Kasumi-1 (cell line): ENCODE results near the gene PLEKHA4.
A peak's percentile ranks its signal among the peaks of the same experiment; 100 is the strongest.
"Not testable (repeated sequence)": the region's sequence is repeated elsewhere in the genome, so short reads cannot be mapped to it uniquely, and the experiment has no call there.

Experiments used
- DNase-seq, 2 experiments: peaks; one replicate each; lab custom pipeline; 2025; lab: John Stamatoyannopoulos, UW

Gene PLEKHA4

GRCh38 chr19:48868114-48868886, at the start of gene PLEKHA4:
TSS of gene PLEKHA4 (minus strand) at chr19:48868617. CDS start at chr19:48867620, 997 bp downstream.
- DNase-seq: peak; percentile 13 to 15

GRCh38 chr19:48918071-48918470, 49.7 kb upstream of the PLEKHA4 start:
- no peak for DNase-seq

- no peak for DNase-seq
These were observed 47.3 kb upstream of the PLEKHA4 start for GRCh38 chr19:48915757-48916156.

- DNase-seq: no peak
These were observed 45.8 kb upstream of the PLEKHA4 start for GRCh38 chr19:48914181-48914580.

GRCh38 chr19:48913114-48913889, 44.9 kb upstream of the PLEKHA4 start:
- DNase-seq: peak; percentile 22 to 25

- DNase-seq: no peak
These were observed 42.4 kb upstream of the PLEKHA4 start for GRCh38 chr19:48910803-48911202.

GRCh38 chr19:48909424-48910077, 41.1 kb upstream of the PLEKHA4 start:
- not testable (repeated sequence) for DNase-seq

GRCh38 chr19:48907671-48908070, 39.3 kb upstream of the PLEKHA4 start:
- DNase-seq: no peak

- DNase-seq: no peak
These were observed 37.9 kb upstream of the PLEKHA4 start for GRCh38 chr19:48906324-48906723.

GRCh38 chr19:48905664-48906063, 37.2 kb upstream of the PLEKHA4 start:
- no peak for DNase-seq

- DNase-seq: not testable (repeated sequence)
These were observed 35.4 kb upstream of the PLEKHA4 start for GRCh38 chr19:48903788-48904187.

GRCh38 chr19:48902291-48902690, 33.9 kb upstream of the PLEKHA4 start:
- not testable (repeated sequence) for DNase-seq

GRCh38 chr19:48900477-48901406, 32.3 kb upstream of the PLEKHA4 start:
- peak; percentile 44 to 73 for DNase-seq

- DNase-seq: peak; percentile 93 to 97
These were observed 31.5 kb upstream of the PLEKHA4 start, which contains the start of gene NUCB1 for GRCh38 chr19:48899781-48900476. TSS of gene NUCB1 (plus strand) at chr19:48900312. CDS start at chr19:48900797, 485 bp downstream.

- not testable (repeated sequence) for DNase-seq
These were observed 31.0 kb upstream of the PLEKHA4 start for GRCh38 chr19:48899386-48899749.

GRCh38 chr19:48897181-48897580, 28.8 kb upstream of the PLEKHA4 start:
- DNase-seq: no peak

GRCh38 chr19:48896191-48896720, 27.8 kb upstream of the PLEKHA4 start:
- DNase-seq: no peak

- DNase-seq: no peak
These were observed 26.8 kb upstream of the PLEKHA4 start for GRCh38 chr19:48895226-48895625.

GRCh38 chr19:48890551-48890950, 22.1 kb upstream of the PLEKHA4 start:
- DNase-seq: no peak

- DNase-seq: not testable (repeated sequence)
These were observed 21.1 kb upstream of the PLEKHA4 start for GRCh38 chr19:48889496-48889895.
